HCT116 (cell line): ENCODE results near the gene LMTK3. TPM values are rescaled to one million over a fixed set of nuclear protein-coding genes. Genes with fewer than 3 reads are reported as not detected.

Source experiments
- ATAC-seq: fragments of 200-7000 bp; cut with Tn5 transposase; 2 replicates; pipeline ENCODE4 v1.9.1; 2020; ENCODE audit warnings: mild to moderate bottlenecking, moderate library complexity
- BruUV-seq: library from RNA; stranded (reverse); fragments of 400-500 nt; replicated peaks from 2 replicates; lab custom pipeline; 2021; lab: Mats Ljungman, UMichigan
- CTCF ChIA-PET: fragments of 300-600 bp; sonication (Branson Sonifier 250); formaldehyde crosslinking; loops from one replicate; lab custom pipeline; 2021; ENCODE audit warnings: antibody characterized with exemption; lab: Charles Lee
- POLR2A ChIA-PET: fragments of 300-600, 350-600 bp; sonication (Branson Sonifier 250); formaldehyde crosslinking; loops from one replicate; lab custom pipeline; 2021; ENCODE audit warnings: antibody characterized with exemption; lab: Charles Lee
- RAD21 ChIA-PET, 2 experiments: fragments of 300-600 bp; sonication (Branson Sonifier 250); formaldehyde crosslinking; loops; one replicate each; lab custom pipeline; 2023; ENCODE audit warnings: low total read pairs in 2 of 2; ENCODE audit not compliant: uncharacterized antibody in 2 of 2, unreplicated experiment in 2 of 2, low non-redundant PET in 1 of 2; lab: Charles Lee
- DNase-seq: peaks from one replicate; pipeline ENCODE4 v3.0.0-alpha.2; 2010; ENCODE audit warnings: low read depth, low spot score
- H2AFZ ChIP-seq: fragments of 200-600 bp; shearing (Covaris generic), sonication (generic); 2 replicates; pipeline ENCODE4 v1.6.1; 2017; ENCODE audit warnings: low read depth, mixed run types, mixed read lengths, antibody characterized with exemption, low read length; ENCODE audit not compliant: poor library complexity, severe bottlenecking
- H3K27ac ChIP-seq: 2 replicates; pipeline ENCODE4 v1.5.1; 2012; ENCODE audit warnings: low read depth, low read length
- H3K27me3 ChIP-seq: fragments of 200-600 bp; sonication (generic); 2 replicates; pipeline ENCODE4 v1.6.1; 2016; ENCODE audit warnings: mixed run types, low read length, mixed read lengths; ENCODE audit not compliant: insufficient read depth
- H3K36me3 ChIP-seq, 2 experiments: fragments of 200-500 bp in 1 of 2; fragments of 200-600 bp in 1 of 2; sonication (Bioruptor generic) in 1 of 2; sonication (generic) in 1 of 2; 2 replicates each; pipeline versions ENCODE4 v1.5.1 to v1.6.1; 2014 to 2016; ENCODE audit warnings: low read length in 2 of 2, inconsistent platforms in 1 of 2, mixed read lengths in 1 of 2, mixed run types in 1 of 2; ENCODE audit not compliant: insufficient read depth in 2 of 2, control insufficient read depth in 1 of 2
- H3K4me1 ChIP-seq, 2 experiments: fragments of 200-600 bp in 1 of 2; sonication (generic) in 1 of 2; 2 replicates each; pipeline versions ENCODE4 v1.5.1 to v1.6.1; 2012 to 2017; ENCODE audit warnings: low read length in 2 of 2, inconsistent platforms in 1 of 2, mild to moderate bottlenecking in 1 of 2, mixed read lengths in 1 of 2, mixed run types in 1 of 2, moderate library complexity in 1 of 2; ENCODE audit not compliant: insufficient read depth in 2 of 2, control insufficient read depth in 1 of 2
- H3K4me2 ChIP-seq: fragments of 200-600 bp; sonication (generic); 2 replicates; pipeline ENCODE4 v1.6.1; 2017; ENCODE audit warnings: mixed run types, low read length, mixed read lengths
- H3K4me3 ChIP-seq, 2 experiments: fragments of 200-600 bp in 1 of 2; sonication (generic) in 1 of 2; replicated peaks in 1 of 2; 2 replicates each; pipeline ENCODE4 v1.5.1; 2011 to 2016; ENCODE audit warnings: low read length in 2 of 2, control low read depth in 1 of 2, low read depth in 1 of 2, mild to moderate bottlenecking in 1 of 2, mixed read lengths in 1 of 2, mixed run types in 1 of 2
- H3K79me2 ChIP-seq: fragments of 200-600 bp; sonication (generic); 2 replicates; pipeline ENCODE4 v1.6.1; 2017; ENCODE audit warnings: mild to moderate bottlenecking, mixed run types, low read length, moderate library complexity, mixed read lengths; ENCODE audit not compliant: insufficient read depth
- H3K9ac ChIP-seq: fragments of 200-600 bp; sonication (generic); 2 replicates; pipeline ENCODE4 v1.6.1; 2016; ENCODE audit warnings: low read length, mixed read lengths
- H3K9me2 ChIP-seq: fragments of 200-600 bp; sonication (generic), shearing (Covaris generic); 2 replicates; pipeline ENCODE4 v1.6.1; 2017; ENCODE audit warnings: mixed run types, mild to moderate bottlenecking, moderate library complexity; ENCODE audit not compliant: insufficient read depth
- H3K9me3 ChIP-seq, 2 experiments: fragments of 200-500 bp in 1 of 2; fragments of 200-600 bp in 1 of 2; sonication (Bioruptor generic) in 1 of 2; sonication (generic) in 1 of 2; 2 replicates each; pipeline ENCODE4 v1.6.1; 2014 to 2017; ENCODE audit warnings: low read length in 2 of 2, mixed read lengths in 2 of 2, inconsistent platforms in 1 of 2, low read depth in 1 of 2, mild to moderate bottlenecking in 1 of 2, mixed run types in 1 of 2, moderate library complexity in 1 of 2; ENCODE audit not compliant: control insufficient read depth in 1 of 2, insufficient read depth in 1 of 2
- H4K20me1 ChIP-seq: fragments of 200-600 bp; sonication (generic), shearing (Covaris generic); 2 replicates; pipeline ENCODE4 v1.6.1; 2017; ENCODE audit warnings: mixed run types, mild to moderate bottlenecking, moderate library complexity; ENCODE audit not compliant: insufficient read depth
- CBX3 ChIP-seq: IDR thresholded peaks from 2 replicates; pipeline ENCODE4 v1.6.1; 2012; ENCODE audit warnings: low read depth
- POLR2A ChIP-seq: IDR thresholded peaks from 2 replicates; pipeline ENCODE4 v1.7.0; 2011; ENCODE audit warnings: borderline replicate concordance; ENCODE audit not compliant: insufficient read depth, insufficient read length; ENCODE audit errors: extremely low read depth
- POLR2AphosphoS5 ChIP-seq: IDR thresholded peaks from 2 replicates; pipeline ENCODE4 v1.6.1; 2011; ENCODE audit warnings: mild to moderate bottlenecking, low read depth, low read length, moderate library complexity
- ZFX ChIP-seq: fragments of 450-650 bp; IDR thresholded peaks from 2 replicates; pipeline ENCODE4 v1.6.1; 2017
- intact Hi-C: fragments of 100-400 bp; cut with micrococcal nuclease; formaldehyde crosslinking; loops from 2 replicates; pipeline ENCODE4 v1.10.0; 2022
- total RNA-seq: library from RNA; stranded (reverse); gene quantifications from one replicate; pipeline ENCODE4 v1.2.1, GENCODE V29; 2021; ENCODE audit not compliant: unreplicated experiment
- TF ChIP-seq, protein P1 (sequence below), 3 experiments: fragments of 200-600 bp in 1 of 3; sonication (generic) in 1 of 3; IDR thresholded peaks in 2 of 3; conservative IDR thresholded peaks in 1 of 3; 2 replicates each; pipeline ENCODE4 v1.5.1; 2012 to 2017; ENCODE audit warnings: low read depth in 2 of 3, low read length in 2 of 3, antibody characterized with exemption in 1 of 3, borderline replicate concordance in 1 of 3, control low read depth in 1 of 3, mild to moderate bottlenecking in 1 of 3, mixed read lengths in 1 of 3, mixed run types in 1 of 3, moderate library complexity in 1 of 3; ENCODE audit not compliant: insufficient read depth in 1 of 3

Gene LMTK3
- total RNA-seq, 1 experiment from 2014 or later, result 19.9 TPM

- peak overlapping the region; percentile 76 to 78 for H3K4me3 ChIP-seq
- no peaks in the 10 kb centered on the region for H4K20me1 ChIP-seq
- H3K36me3 ChIP-seq, result peaks cover 0 to 2% of the 10 kb centered on the region in 2 experiments; a peak in 1 of 4 replicates
- H3K79me2 ChIP-seq, result peaks cover 30% of the 10 kb centered on the region
- H3K9me2 ChIP-seq, result no peaks in the 10 kb centered on the region
- BruUV-seq, result no TSS peak
- peak overlapping the region; percentile 92 for H3K4me2 ChIP-seq
- ATAC-seq (peak; percentile 1; the same call in 1 of the 2 replicates), DNase-seq (no peak)
- peak overlapping the region; percentile 91 for H3K9ac ChIP-seq
- no peaks in the 10 kb centered on the region for H3K9me3 ChIP-seq
- H2AFZ ChIP-seq, result no peak overlapping the region
- CTCF ChIA-PET, result interaction anchor here (0.8 to 2.0 kb wide), 12 partner anchors 12 to 234 kb away, joined by 3 to 29 read pairs (median 6); partner anchors contain the start of gene GRWD1
- TF ChIP-seq ZFX (peak; percentile 92), CBX3 (no peak), POLR2AphosphoS5 (peak; percentile 36), POLR2A (peak; percentile 4)
- TF ChIP-seq, all 23 proteins: peak for 3
- RAD21 ChIA-PET, result interaction anchor here (0.6 to 1.8 kb wide), 4 partner anchors 7 to 90 kb away, joined by 3 to 9 read pairs (median 6); no protein-coding TSS in a partner anchor
- Histone ChIP-seq H3K4me1 (peaks cover 39 to 64% of the 10 kb centered on the region in 2 experiments), H3K27me3 (no peaks in the 10 kb centered on the region), H3K27ac (peak overlapping the region; percentile 93)
- POLR2A ChIA-PET, result interaction anchor here (0.7 to 2.0 kb wide), 10 partner anchors 8 to 160 kb away, joined by 3 to 13 read pairs (median 5); partner anchors contain the start of genes RPL18 and SPHK2
- intact Hi-C loops, result loop anchor here (1.0 to 10.0 kb wide), 3 partner anchors 7 to 142 kb away; partner anchors contain the start of genes GRIN2D and KDELR1
Observed at GRCh38 chr19:48493718-48494401, 17.8 kb downstream of the LMTK3 start.

DNA sequence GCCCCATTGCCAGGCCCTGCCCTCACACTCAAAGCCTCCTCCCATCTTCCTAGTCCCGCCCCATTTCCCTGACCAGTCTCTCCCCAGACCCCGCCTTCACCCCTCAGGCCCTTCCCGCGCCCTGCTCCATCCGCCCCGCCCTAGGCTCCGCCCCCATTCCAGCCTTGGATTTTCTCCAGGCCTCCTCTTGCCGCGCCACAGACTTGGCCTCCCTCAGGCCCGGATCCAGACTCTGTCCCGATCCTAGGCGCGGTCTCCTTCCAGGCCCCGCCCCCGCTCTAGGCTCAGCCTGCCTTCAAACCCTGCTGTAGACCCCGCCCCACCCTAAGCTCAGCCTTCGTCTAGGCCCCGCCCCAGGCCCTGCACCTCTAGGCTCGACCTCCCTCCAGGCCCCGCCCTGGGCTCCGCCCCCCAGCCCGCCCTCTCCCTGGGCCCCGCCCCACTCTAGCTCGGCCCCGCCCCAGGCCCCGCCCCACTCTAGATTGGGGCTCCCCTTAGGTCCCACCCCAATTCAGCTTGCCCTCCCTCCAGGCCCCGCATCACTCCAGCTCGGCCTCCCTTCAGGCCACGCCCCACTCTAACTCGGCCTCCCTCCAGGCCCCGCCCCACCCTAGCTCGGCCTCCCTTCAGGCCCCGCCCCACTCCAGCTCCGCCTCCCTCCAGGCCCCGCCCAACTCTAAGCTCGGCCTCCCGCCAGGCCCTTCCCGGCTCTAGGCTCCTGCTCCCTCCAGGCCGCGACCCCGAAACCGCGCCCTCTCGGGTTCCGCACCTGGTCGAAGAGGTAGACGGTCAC lies 18.5 kb downstream of the LMTK3 start:
- H3K9ac ChIP-seq, result peak overlapping the region; percentile 74
- H3K4me2 ChIP-seq, result peak overlapping the region; percentile 78
- POLR2A ChIA-PET, result interaction anchor here (0.7 to 2.0 kb wide), 12 partner anchors 9 to 159 kb away, joined by 3 to 13 read pairs (median 4); partner anchors contain the start of genes RPL18 and SPHK2
- CTCF ChIA-PET, result interaction anchor here (0.8 to 2.0 kb wide), 14 partner anchors 9 to 233 kb away, joined by 3 to 29 read pairs (median 6); partner anchors contain the start of genes GRWD1 and KDELR1
- no TSS peak for BruUV-seq
- H2AFZ ChIP-seq, result no peak overlapping the region
- peak; percentile 78 for ATAC-seq
- peaks cover 33% of the 10 kb centered on the region for H3K79me2 ChIP-seq
- intact Hi-C loops, result loop anchor here (1.0 to 10.0 kb wide), 3 partner anchors 8 to 141 kb away; partner anchors contain the start of genes GRIN2D and KDELR1
- H3K9me3 ChIP-seq, result no peaks in the 10 kb centered on the region
- H3K4me3 ChIP-seq, result peak overlapping the region; percentile 76 to 78
- no peaks in the 10 kb centered on the region for H3K27me3 ChIP-seq
- RAD21 ChIA-PET, result interaction anchor here (0.6 to 1.8 kb wide), 7 partner anchors 8 to 130 kb away, joined by 3 to 9 read pairs (median 5); no protein-coding TSS in a partner anchor
- peak overlapping the region; percentile 93 for H3K27ac ChIP-seq
- no peaks in the 10 kb centered on the region for H4K20me1 ChIP-seq
- H3K4me1 ChIP-seq, result peaks cover 46 to 72% of the 10 kb centered on the region in 2 experiments
- peak; percentile 47 for TF ChIP-seq POLR2A
- TF ChIP-seq, protein P1, sequence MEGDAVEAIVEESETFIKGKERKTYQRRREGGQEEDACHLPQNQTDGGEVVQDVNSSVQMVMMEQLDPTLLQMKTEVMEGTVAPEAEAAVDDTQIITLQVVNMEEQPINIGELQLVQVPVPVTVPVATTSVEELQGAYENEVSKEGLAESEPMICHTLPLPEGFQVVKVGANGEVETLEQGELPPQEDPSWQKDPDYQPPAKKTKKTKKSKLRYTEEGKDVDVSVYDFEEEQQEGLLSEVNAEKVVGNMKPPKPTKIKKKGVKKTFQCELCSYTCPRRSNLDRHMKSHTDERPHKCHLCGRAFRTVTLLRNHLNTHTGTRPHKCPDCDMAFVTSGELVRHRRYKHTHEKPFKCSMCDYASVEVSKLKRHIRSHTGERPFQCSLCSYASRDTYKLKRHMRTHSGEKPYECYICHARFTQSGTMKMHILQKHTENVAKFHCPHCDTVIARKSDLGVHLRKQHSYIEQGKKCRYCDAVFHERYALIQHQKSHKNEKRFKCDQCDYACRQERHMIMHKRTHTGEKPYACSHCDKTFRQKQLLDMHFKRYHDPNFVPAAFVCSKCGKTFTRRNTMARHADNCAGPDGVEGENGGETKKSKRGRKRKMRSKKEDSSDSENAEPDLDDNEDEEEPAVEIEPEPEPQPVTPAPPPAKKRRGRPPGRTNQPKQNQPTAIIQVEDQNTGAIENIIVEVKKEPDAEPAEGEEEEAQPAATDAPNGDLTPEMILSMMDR (IDR thresholded peaks at IDR 0.05 in 2 of 3, conservative IDR thresholded peaks at IDR 0.05 in 1 of 3; ENCODE audit: borderline replicate concordance in 1 of 3, insufficient read depth in 1 of 3, low read depth in 2 of 3, low read length in 2 of 3), result no peak
- peak; percentile 81 for TF ChIP-seq POLR2AphosphoS5
- DNase-seq, result peak; percentile 98
- peaks cover 0 to 4% of the 10 kb centered on the region in 2 experiments; a peak in 1 of 4 replicates for H3K36me3 ChIP-seq
- H3K9me2 ChIP-seq, result no peaks in the 10 kb centered on the region
